ENCODE results near the gene IPO4. TPM values are rescaled to one million over a fixed set of nuclear protein-coding genes. Genes with fewer than 3 reads are reported as not detected.

The IPO4 gene
- total and polyA plus RNA-seq, 2 of the 13 experiments (the other 11 are each of a cell fraction or from before 2014, with no cell fraction given) = 39.0 to 179 TPM

DNA sequence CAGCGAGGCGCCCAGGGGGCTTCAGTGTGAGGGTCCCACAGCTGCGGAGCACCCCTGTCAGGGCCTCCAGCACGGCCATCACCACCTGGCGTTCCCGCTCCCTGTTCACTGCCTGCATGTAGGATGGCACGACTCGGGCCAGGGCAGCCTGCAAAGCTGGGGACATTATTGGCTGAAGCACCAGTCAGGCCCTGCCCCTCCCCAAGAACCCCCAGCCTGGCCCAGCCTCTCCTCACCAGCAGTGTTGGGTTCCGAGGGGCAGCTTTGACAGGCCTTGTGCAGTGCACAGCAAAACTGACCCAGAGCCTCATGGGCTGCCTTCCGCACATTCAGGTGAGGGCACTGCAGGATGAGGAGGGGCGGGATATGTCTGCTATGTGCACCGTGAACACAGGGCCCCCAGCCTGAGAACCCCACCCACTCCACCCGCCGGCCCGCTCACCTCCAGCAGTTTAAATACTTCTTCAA is 5.6 kb downstream of the IPO4 start:
- ChIA-PET CTCF (ENCODE audit: low intra/inter-chr PET ratio, low total read pairs) (no interaction called here), POLR2A (interaction anchor here (1.0 to 8.1 kb wide), 4 partner anchors 12 to 46 kb away, joined by 3 to 53 read pairs (median 8); partner anchors contain the start of genes IRF9, PSME2 and TM9SF1)
- no peak for ATAC-seq
- DNase-seq (ENCODE audit: low spot score) = no peak
- Histone ChIP-seq H3K4me2 (ENCODE audit: low read depth, low read length) (no peak overlapping the region), H3K27me3 (ENCODE audit: control insufficient read depth in 1 of 2, insufficient read depth in 2 of 2, low read length in 2 of 2) (no peaks in the 10 kb centered on the region), H3K79me2 (ENCODE audit: insufficient read depth, low read length) (peaks cover 14% of the 10 kb centered on the region), H2AFZ (ENCODE audit: low read length) (no peak overlapping the region), H4K20me1 (ENCODE audit: insufficient read depth, low read length) (no peaks in the 10 kb centered on the region), H3K4me1 (ENCODE audit: insufficient read depth, low read length) (peaks cover 13% of the 10 kb centered on the region), H3K4me3 (replicated peaks in 1 of 3; ENCODE audit: insufficient read depth in 1 of 3, low read depth in 2 of 3, low read length in 3 of 3) (no peak overlapping the region), H3K9ac (ENCODE audit: insufficient read depth, low read depth, low read length) (no peak overlapping the region), H3K27ac (ENCODE audit: extremely low read length, insufficient read depth, low read length) (no peak overlapping the region), H3K36me3 (replicated peaks in 1 of 2; ENCODE audit: control insufficient read depth in 1 of 2, insufficient read depth in 2 of 2, low read length in 2 of 2) (peaks cover 85 to 95% of the 10 kb centered on the region in 2 experiments), H3K9me3 (ENCODE audit: low read length) (no peaks in the 10 kb centered on the region)
- no TSS peak for BruUV-seq (replicated peaks)
- FAIRE-seq = no peak
- WGBS (ENCODE audit: low lambda C conversion rate) = over 99% methylated on average over 14 of the region's 15 CpGs
- intact Hi-C loops (cut with micrococcal nuclease; ENCODE audit: unreplicated experiment) = no loop called here
- in situ Hi-C loops (cut with HindIII; ENCODE audit: extremely low pct_ligation_motif_present, low pct_unique_long_range_greater_than_20kb) = no loop called here
- TF ChIP-seq AGO2 (optimal IDR thresholded peaks at IDR 0.05; ENCODE audit: low read depth, low read length) = peak; percentile 82
- TF ChIP-seq ARNT (IDR thresholded peaks at IDR 0.05) = no peak
- TF ChIP-seq PAXIP1 (CRISPR knock-in tag; conservative IDR thresholded peaks at IDR 0.05) = no peak
- no peak for TF ChIP-seq NR2F6 (IDR thresholded peaks at IDR 0.05)
- no peak for TF ChIP-seq NR2F6 (CRISPR knock-in tag; IDR thresholded peaks at IDR 0.05)
- no peak for TF ChIP-seq ZNF619 (CRISPR knock-in tag; IDR thresholded peaks at IDR 0.05)
- TF ChIP-seq, protein P1, sequence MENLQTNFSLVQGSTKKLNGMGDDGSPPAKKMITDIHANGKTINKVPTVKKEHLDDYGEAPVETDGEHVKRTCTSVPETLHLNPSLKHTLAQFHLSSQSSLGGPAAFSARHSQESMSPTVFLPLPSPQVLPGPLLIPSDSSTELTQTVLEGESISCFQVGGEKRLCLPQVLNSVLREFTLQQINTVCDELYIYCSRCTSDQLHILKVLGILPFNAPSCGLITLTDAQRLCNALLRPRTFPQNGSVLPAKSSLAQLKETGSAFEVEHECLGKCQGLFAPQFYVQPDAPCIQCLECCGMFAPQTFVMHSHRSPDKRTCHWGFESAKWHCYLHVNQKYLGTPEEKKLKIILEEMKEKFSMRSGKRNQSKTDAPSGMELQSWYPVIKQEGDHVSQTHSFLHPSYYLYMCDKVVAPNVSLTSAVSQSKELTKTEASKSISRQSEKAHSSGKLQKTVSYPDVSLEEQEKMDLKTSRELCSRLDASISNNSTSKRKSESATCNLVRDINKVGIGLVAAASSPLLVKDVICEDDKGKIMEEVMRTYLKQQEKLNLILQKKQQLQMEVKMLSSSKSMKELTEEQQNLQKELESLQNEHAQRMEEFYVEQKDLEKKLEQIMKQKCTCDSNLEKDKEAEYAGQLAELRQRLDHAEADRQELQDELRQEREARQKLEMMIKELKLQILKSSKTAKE (CRISPR knock-in tag; IDR thresholded peaks at IDR 0.05; ENCODE audit: borderline replicate concordance) = no peak
- no peak for TF ChIP-seq ZKSCAN1 (IDR thresholded peaks at IDR 0.05; ENCODE audit: low read length)
- TF ChIP-seq FOXK2 (IDR thresholded peaks at IDR 0.05) = no peak
- TF ChIP-seq THYN1 (CRISPR knock-in tag; IDR thresholded peaks at IDR 0.05; ENCODE audit: borderline replicate concordance, low read depth) = no peak
- no peak for TF ChIP-seq ZNF136 (CRISPR knock-in tag; IDR thresholded peaks at IDR 0.05; ENCODE audit: low read depth)
- peak; percentile 36; the same call in 1 of the 2 replicates for TF ChIP-seq ZNF776 (CRISPR knock-in tag; IDR thresholded peaks at IDR 0.05)
- TF ChIP-seq PAF1 (CRISPR knock-in tag; IDR thresholded peaks at IDR 0.05) = no peak
- TF ChIP-seq FOXM1 (CRISPR knock-in tag; IDR thresholded peaks at IDR 0.05) = no peak
- no peak for TF ChIP-seq SSRP1 (CRISPR knock-in tag; IDR thresholded peaks at IDR 0.05)
- no peak for TF ChIP-seq GPN1 (CRISPR knock-in tag; IDR thresholded peaks at IDR 0.05; ENCODE audit: borderline replicate concordance)
- TF ChIP-seq MAZ (IDR thresholded peaks at IDR 0.05; ENCODE audit: borderline replicate concordance, low read depth, low read length) = no peak
- no peak for TF ChIP-seq MAZ (CRISPR knock-in tag; IDR thresholded peaks at IDR 0.05; ENCODE audit: low read depth)
- TF ChIP-seq KDM5B (CRISPR knock-in tag; IDR thresholded peaks at IDR 0.05; ENCODE audit: borderline replicate concordance) = no peak

Data from HepG2 (cell line).